HFF-Myc (cell line): ENCODE results near the gene GRID1.
"Not testable (repeated sequence)": the region's sequence is repeated elsewhere in the genome, so short reads cannot be mapped to it uniquely, and the experiment has no call there.

ENCODE experiments used
- DNase-seq: peaks from one replicate; pipeline ENCODE4 v3.0.0-alpha.2; 2011; ENCODE audit warnings: low read depth; ENCODE audit errors: extremely low read depth
- H3K4me3 ChIP-seq: replicated peaks from 2 replicates; pipeline ENCODE4 v1.5.1; 2011; ENCODE audit warnings: low read depth, mild to moderate bottlenecking, control low read depth, low read length
- TF ChIP-seq, protein P1 (sequence below): IDR thresholded peaks from 2 replicates; pipeline ENCODE4 v1.5.1; 2012; ENCODE audit warnings: mild to moderate bottlenecking, low read depth, low read length, control low read depth; ENCODE audit errors: missing control alignments

The GRID1 gene

DNA sequence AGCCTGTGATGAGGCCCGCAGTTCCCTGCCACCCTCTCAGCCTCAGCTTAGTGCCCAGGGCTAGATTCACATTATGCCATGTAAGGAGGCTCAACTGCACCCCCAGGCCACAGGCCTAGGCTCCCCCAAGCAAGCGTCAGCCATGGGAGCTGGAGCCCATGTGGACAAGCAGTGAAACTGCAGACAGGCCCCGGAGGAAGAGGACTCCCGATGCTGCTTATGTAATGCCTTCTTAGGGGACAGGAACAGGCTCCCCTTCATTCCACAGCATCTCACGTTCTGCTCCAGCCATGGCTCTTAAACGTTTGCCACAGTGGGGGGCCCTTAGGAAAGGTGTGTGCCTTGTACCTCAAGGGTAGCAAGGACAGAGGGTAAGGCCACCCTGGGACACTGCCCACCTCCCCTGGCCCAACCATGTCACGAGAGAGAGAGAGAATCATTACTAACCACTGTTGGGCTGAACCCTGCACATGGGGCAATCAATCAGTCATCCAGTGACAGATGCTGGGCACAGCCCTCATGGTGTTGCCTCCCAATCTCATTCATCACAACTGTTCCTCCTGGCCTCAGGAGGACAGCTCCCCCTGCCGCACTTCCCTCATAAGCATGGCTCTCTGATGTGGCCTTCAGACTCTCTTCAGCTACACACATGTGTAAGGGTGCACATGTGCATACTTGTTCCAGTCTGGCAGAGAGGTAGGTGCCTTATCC is 263.0 kb downstream of the GRID1 start:
- TF ChIP-seq, protein P1, sequence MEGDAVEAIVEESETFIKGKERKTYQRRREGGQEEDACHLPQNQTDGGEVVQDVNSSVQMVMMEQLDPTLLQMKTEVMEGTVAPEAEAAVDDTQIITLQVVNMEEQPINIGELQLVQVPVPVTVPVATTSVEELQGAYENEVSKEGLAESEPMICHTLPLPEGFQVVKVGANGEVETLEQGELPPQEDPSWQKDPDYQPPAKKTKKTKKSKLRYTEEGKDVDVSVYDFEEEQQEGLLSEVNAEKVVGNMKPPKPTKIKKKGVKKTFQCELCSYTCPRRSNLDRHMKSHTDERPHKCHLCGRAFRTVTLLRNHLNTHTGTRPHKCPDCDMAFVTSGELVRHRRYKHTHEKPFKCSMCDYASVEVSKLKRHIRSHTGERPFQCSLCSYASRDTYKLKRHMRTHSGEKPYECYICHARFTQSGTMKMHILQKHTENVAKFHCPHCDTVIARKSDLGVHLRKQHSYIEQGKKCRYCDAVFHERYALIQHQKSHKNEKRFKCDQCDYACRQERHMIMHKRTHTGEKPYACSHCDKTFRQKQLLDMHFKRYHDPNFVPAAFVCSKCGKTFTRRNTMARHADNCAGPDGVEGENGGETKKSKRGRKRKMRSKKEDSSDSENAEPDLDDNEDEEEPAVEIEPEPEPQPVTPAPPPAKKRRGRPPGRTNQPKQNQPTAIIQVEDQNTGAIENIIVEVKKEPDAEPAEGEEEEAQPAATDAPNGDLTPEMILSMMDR, result no peak
- H3K4me3 ChIP-seq, result no peak overlapping the region
- no peak for DNase-seq

DNA sequence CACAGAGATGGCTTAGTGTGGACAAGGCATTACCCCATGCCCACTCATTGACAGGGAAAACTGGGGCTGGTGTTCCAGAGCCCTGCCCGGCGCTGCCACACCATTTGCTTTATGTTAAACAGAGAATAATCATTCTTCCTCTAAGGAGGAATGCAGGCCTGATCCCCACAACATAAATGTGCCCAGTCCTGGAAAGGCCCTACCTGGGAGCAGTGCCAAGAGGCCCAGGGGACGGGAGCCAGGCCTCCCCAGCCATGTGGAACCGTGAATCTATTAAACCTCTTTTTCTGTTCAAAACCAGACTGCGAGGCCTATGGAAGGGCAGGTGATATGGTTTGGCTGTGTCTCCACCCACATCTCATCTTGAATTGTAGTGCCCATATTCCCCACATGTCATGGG is 264.1 kb downstream of the GRID1 start:
- DNase-seq, result no peak
- no peak overlapping the region for H3K4me3 ChIP-seq
- TF ChIP-seq, protein P1, result no peak

DNA sequence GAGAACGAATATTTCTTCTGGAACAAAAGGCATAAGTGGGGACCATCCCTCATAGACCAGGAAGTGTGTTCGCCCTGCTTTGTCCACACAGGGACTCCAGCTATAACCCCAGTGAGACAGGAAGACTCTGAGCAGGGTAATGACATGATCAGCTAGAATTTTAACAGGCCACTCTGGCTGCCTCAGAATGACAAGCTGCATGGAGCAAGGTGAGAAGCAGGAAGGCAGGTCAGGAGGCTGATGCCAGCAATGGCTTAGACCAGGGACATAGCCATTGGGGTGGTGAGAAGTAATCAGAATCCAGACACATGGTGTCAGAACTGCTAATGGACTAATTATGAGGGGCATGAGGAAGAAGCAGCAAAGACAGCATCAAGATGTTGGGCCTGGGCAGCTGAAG is 264.6 kb downstream of the GRID1 start:
- TF ChIP-seq, protein P1, result no peak
- no peak for DNase-seq
- no peak overlapping the region for H3K4me3 ChIP-seq

DNA sequence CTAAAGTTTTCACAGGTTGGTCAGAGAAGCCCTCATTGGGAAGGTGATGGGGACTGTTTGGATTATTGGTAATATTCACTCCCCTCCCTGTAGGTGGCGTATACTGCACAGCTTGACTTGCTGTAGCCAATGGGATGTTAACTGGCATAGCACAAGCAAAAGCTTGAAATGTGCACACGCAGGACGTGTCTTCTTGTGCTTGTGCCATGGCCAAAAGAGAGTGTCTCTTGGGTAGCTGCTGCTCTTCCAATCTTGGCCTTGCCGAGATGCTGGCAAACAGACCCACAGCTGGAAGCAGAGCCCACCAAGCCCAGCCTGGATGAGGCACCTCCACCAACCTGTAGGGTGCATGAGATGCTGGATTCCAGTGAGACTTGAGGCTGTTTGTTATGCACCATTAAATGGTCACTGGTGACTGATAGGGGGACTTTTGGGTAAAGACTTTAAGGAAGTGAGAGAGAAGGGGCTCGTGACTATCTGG is 266.0 kb downstream of the GRID1 start:
- no peak overlapping the region for H3K4me3 ChIP-seq
- no peak for DNase-seq
- TF ChIP-seq, protein P1, result no peak

DNA sequence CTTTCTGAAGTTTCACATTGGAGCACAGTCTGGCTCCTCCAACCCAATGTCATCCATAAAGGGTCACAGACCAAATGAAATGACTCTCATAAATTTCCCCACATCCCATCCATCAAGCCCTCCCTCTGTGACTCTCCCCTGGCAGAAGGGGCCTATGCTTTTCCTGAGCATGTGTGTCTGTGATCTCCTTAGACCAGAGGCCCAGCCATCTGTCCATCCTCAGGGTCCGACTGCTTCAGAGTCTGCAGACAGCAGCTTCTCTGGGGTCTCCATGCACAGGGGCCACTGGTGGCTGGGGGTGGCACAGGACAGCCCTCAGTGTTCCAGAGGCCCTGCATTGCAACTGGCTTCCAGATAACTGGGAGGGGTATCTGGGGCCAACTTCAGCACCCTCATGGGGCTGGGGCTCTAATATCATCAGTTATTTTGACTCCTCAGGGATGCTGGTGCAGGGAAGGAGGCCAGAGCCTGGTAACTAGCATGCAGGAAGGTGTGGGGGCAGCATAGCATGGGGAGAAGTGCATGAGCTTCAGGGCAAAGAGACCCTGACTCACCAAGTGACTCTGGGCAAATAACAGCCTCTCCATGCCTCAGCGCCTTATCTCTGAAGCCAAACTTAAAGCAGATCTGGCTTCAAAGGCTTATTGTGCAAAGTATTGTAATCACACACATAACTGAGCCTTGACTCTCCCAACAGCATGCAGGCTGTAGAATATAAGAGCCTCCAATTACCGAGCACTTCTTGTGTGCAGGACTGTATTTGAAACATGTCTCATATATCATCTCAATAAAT is 266.9 kb downstream of the GRID1 start:
- DNase-seq, result no peak
- H3K4me3 ChIP-seq, result no peak overlapping the region
- TF ChIP-seq, protein P1, result no peak

DNA sequence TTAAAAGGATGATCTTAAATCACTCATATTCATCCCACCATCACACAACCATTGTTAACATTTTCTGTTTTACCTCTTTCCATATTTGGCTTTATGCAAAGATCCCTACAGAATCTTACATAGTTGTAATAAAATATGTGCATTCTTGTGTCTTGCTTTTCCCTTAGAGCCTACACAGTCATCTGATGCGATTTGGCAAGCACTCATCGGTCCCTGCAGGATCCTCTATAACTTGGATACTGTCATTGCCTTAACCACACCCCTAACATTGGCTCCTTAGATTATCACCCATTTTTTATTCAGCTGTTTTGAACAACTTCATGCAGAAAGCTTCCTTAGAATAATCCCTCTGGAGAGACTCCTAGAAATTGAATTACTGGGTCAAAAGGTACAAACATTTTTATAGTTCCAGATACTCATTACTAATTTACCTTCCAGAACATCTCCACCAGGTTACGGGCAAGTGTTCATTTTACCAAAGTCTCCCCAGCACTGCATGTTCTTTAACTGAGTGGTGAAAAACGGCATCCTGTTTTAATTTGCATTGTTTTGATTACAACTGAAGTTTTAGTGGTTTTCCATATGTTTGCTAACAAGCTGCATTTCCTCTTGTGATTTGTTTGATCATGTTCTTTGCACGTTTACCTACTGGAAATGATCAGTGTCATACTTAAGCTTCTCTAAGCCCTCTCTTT is 268.3 kb downstream of the GRID1 start:
- no peak for DNase-seq
- H3K4me3 ChIP-seq, result no peak overlapping the region
- TF ChIP-seq, protein P1, result no peak

DNA sequence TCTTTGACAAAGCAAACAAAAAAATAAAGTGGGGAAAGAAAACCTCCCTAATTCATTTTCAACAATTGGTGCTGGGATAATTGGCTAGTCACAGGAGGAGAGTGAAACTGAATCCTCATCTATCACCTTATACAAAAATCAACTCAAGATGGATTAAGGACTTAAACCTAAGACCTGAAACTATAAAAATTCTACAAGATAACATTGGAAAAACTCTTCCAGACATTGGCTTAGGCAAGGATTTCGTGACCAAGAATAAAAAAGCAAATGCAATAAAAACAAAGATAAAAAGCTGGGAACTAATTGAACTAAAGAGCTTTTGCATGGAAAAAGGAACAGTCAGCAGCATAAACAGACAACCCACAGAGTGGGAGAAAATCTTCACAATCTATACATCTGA is 271.5 kb downstream of the GRID1 start:
- not testable (repeated sequence) for H3K4me3 ChIP-seq, DNase-seq

DNA sequence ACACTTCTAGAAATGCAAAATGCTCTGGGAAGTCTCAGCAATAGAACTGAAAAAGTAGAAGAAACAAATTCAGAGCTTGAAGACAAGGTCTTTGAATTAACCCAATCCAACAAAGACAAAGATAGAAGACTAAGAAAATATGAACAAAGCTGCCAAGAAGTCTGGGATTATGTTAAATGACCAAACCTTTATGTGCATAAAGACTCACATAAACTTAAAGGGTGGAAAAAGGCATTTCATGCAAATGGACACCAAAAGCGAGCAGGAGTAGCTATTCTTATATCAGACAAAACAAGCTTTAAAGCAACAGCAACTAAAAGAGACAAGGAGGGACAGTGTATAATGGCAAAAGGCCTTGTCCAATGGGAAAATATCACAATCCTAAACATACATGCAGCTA is 274.3 kb downstream of the GRID1 start:
- not testable (repeated sequence) for DNase-seq

More for the DNA sequence above, 274.3 kb downstream of the GRID1 start:
- H3K4me3 ChIP-seq, result not testable (repeated sequence)
